SK-N-SH treated with all-trans-retinoic acid at 6 μM for 48 hours (cell line): ENCODE data around the gene OR1S2.

Source experiments
- CSDC2 ChIP-seq: fragments of 250-450 bp; sonication (Bioruptor Pico); IDR thresholded peaks from 2 replicates; pipeline ENCODE4 v1.5.0; 2020; ENCODE audit warnings: mild to moderate bottlenecking, moderate library complexity
- TSHZ2 ChIP-seq: fragments of 250-450 bp; sonication (Bioruptor Pico); IDR thresholded peaks from 2 replicates; pipeline ENCODE4 v1.5.0; 2020; ENCODE audit warnings: mild to moderate bottlenecking, moderate library complexity
- ZFP3 ChIP-seq: fragments of 250-450 bp; sonication (Bioruptor Pico); IDR thresholded peaks from 2 replicates; pipeline ENCODE4 v1.5.0; 2020; ENCODE audit warnings: mild to moderate bottlenecking, moderate library complexity

GRCh38 chr11:58204042-58204441 lies at the start of gene OR1S2:
- TF ChIP-seq CSDC2 (CRISPR knock-in tag) (no peak), TSHZ2 (CRISPR knock-in tag) (no peak), ZFP3 (no peak)
